ENCODE results near the gene MORN4.

MORN4 gene

GRCh38 chr10:97573672-97574071, 59.6 kb downstream of the MORN4 start:
- no peak for DNase-seq (ENCODE audit: low read depth)

- no peak for DNase-seq (ENCODE audit: low read depth)
Observed at GRCh38 chr10:97573021-97573420, 60.3 kb downstream of the MORN4 start.

DNA sequence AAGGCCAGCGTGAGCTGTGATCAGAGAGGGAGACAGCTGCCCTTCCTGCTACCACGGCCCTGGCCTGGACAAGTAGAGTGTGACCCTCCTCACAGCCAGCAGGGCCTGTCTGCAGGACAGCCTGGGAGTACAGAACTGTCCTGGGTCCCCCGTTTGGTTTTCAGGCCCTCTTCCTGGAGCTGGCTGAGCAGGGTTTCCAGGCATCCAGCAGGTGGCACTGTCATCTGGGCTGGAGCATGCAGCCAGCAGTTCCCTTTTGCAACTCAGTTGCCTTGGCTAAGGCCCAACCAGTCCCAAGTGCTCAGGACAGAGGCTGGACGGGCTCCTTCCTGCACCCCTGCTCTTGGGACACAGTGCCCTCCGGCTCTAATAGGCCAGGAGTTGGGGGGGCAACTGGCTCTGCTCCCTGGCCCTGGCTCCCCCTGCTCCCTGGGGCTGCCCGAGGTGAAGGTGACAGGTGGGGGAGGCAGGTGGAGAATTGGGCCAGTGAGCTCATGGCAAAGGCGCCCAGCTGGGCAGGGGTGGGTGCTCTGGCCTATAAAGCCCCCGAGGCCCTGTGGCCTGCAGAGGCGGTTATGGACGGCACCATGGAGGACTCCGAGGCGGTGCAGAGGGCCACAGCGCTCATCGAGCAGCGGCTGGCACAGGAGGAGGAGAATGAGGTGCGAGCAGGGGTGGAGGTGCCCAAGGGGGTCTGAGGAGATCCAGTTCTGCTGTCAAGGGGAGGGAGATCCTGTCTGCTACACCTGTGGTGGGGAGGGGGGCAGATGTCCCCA, 60.9 kb downstream of the MORN4 start, which contains the start of gene ANKRD2:
TSS of gene ANKRD2 (plus strand) at position 566 of the 776 bp plus-strand sequence. CDS start at position 576, 10 bp downstream.
- no peak for DNase-seq (ENCODE audit: low read depth)

GRCh38 chr10:97571622-97572021, 61.7 kb downstream of the MORN4 start:
- no peak for DNase-seq (ENCODE audit: low read depth)

DNA sequence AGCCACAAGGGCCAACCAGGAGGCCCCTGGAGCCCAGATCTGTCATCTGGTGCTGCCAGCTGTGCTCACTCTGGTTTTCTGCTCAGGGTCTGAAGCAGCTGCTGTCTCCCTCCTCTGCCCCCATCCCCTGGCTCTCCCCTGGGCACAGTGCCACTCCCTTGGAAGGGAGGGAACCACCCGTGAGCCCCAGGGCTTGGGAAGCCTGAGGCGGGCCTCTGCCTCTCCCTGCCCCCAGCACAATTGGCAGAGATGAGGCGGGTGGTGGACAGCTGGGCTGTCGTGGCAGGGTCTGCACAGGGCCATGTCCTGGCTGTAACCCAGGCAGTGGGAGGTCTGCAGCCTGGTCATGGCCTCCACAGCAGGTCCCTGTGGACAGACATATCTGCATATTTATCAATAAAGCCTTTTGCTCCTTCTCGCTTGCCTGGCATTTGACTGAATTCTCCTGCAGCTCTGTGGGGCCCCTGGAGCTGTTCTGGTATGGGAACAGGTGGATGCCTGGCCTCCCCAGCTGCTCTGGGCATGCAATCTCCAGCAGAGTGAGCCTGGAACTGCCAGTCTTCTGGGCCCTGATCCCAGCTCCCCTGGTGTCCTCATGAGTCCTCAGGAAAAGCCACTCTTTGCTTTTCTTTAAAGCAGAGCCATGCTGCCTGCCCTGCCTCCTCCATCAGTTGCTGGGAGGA, 62.4 kb downstream of the MORN4 start:
- DNase-seq (ENCODE audit: low read depth): no peak

DNA sequence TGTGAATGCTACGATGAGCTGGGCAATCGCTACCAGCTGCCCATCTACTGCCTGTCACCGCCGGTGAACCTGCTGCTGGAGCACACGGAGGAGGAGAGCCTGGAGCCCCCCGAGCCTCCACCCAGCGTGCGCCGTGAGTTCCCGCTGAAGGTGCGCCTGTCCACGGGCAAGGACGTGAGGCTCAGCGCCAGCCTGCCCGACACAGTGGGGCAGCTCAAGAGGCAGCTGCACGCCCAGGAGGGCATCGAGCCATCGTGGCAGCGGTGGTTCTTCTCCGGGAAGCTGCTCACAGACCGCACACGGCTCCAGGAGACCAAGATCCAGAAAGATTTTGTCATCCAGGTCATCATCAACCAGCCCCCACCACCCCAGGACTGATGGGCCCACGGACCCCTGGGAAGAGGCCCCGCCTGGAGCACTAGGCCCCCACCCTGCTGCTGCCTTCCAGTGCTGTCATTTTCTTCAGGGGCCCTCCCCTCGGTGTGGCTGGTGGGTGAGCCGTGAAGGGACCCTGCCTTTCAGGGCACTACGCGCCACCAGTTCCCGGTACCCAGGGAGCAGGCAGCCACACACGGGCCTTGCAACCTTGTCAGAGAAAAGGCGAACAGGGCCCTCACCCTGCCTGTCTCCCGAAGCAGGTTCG, 63.0 kb downstream of the MORN4 start:
- DNase-seq (ENCODE audit: low read depth): no peak

GRCh38 chr10:97567891-97568290, 65.4 kb downstream of the MORN4 start:
- no peak for DNase-seq (ENCODE audit: low read depth)

- no peak for DNase-seq (ENCODE audit: low read depth)
Observed at GRCh38 chr10:97566336-97566996, 66.8 kb downstream of the MORN4 start.

GRCh38 chr10:97564776-97565175, 68.5 kb downstream of the MORN4 start:
- no peak for DNase-seq (ENCODE audit: low read depth)

Data from HS-5 (cell line).